GM18505 (cell line): Measurements from ENCODE around the gene MAP2K2.

Source experiments
- ATAC-seq: cut with Tn5 transposase; IDR thresholded peaks from one replicate; pipeline ENCODE4 v1.9.1; 2021; ENCODE audit not compliant: unreplicated experiment
- POLR2A ChIP-seq: IDR thresholded peaks from 4 replicates; pipeline ENCODE4 v1.6.1; 2011; ENCODE audit warnings: borderline replicate concordance; ENCODE audit not compliant: insufficient read depth, insufficient read length; ENCODE audit errors: extremely low read depth

Gene MAP2K2

DNA sequence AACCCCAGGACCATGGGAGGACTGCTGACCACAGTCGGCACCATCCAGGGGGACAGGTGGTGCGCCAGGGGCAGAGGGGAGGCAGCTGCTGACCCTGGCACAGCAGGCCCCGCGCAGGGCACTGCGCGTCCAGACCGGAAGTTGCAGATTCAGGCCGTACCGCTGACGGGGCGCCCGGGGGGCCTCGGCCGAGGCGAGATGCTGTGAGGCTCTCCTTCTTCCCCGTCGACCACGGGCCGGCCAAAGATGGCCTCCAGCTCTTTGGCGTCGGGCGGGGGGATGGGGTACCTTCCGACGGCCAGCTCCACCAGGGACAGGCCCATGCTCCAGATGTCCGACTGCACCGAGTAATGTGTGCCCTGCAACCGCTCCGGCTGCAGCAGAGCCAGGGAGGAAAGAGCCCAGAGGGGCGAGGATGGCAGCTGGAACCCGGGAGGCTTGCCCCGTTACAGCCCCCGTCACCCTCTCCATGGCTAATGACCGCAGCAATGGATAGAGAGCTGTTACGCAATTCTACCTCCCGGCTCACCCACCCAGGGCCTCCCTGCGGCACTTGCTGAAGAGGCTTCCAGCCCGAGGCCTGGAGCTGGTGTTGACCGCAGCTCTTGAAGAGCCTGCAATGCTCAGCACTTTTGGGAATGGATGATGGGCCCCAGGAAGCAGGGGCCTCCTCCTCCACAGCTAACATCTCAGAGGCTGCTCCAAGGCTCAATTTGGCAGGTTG lies 24.7 kb downstream of the MAP2K2 start:
- TF ChIP-seq POLR2A: no peak
- no peak for ATAC-seq

DNA sequence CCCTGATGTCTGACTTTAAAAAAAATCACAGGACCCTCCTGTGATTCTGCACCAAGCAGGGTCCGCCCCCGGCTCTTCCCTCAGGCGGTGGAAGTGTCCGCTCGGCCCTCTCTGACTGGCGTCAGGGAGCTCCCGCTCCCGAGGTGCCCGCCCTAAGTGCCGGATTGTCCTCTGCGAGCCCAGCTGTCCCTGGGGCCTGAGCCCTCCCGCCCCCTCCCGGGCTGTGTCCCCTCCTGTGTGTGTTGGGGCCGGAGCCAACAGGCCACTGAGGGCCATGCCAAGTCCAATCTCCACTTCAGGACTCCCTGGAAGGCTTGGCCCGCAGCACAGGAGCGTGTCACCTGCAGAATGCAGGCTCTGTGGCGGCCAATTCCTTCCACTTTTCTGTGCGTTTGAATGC lies 25.4 kb downstream of the MAP2K2 start:
- no peak for TF ChIP-seq POLR2A
- no peak for ATAC-seq

- no peak for TF ChIP-seq POLR2A
- ATAC-seq: no peak
These were observed 26.4 kb downstream of the MAP2K2 start for GRCh38 chr19:4097501-4097900.

DNA sequence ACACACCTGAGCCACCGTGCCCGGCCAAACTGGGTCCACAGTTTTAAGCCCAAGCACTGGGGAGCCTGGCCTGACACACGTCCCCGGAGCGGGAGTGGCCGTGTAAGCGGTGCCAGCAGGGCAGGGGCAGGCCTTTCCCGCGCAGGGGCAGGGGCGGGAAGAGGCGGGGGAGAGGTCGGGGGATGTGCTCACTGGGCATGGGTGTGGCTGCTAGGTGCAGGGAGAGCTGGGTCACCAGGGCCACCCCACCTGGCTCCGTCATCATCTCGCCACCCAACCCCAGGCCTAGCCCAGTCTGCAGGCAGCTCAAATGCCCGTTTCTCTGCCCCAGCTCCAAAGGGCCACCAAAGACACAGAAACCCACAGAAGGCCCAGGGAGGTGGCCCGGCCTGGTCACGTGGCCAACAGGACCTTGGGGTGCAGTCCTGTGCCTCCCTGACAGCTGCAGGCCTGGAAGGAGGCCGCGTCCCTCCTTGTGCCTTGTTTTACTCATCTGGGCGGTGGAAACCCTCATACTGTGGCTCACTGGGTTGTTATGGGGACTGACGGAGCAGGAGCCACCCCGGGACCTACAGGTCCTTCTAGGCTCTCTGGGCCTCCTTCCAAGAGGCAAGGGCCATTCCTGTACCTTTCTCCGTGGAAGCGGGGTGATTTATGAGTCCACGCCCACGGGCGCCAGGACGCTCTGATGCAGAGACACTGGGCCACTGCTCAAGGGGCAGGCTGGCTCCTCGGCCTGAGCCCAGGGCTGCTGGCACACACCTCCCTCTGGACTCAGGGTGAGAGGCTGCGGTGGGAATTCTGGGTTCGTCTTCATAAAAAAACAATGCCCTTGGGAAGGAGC lies 27.7 kb downstream of the MAP2K2 start:
- ATAC-seq: no peak
- no peak for TF ChIP-seq POLR2A

GRCh38 chr19:4095488-4095844 lies 28.5 kb downstream of the MAP2K2 start:
- TF ChIP-seq POLR2A: no peak

GRCh38 chr19:4094761-4095487 lies 29.0 kb downstream of the MAP2K2 start:
- TF ChIP-seq POLR2A: no peak
- no peak for ATAC-seq

More at GRCh38 chr19:4095488-4095844, 28.5 kb downstream of the MAP2K2 start:
- ATAC-seq: no peak

DNA sequence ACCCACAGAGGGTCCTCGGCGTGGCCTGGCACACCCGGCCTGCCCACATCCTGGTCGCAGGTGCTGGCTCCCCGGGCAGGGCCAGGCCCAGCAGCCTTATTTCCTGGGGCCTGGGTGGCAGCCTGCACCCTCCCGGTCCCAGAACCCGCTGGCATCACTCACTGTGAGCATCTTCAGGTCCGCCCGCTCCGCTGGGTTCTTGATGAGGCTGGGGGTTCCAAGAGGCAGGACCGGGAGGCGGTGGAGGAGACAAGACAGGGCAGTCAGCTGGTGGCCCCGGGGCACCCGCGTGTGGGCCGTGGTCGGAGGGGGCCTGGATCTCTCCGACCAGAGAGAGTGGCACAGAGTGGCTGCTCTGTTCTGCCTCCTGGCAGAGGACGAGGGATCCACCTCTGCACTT lies 29.6 kb downstream of the MAP2K2 start:
- no peak for ATAC-seq
- TF ChIP-seq POLR2A: no peak

GRCh38 chr19:4093643-4094175 lies 30.2 kb downstream of the MAP2K2 start:
- ATAC-seq: no peak
- TF ChIP-seq POLR2A: no peak

DNA sequence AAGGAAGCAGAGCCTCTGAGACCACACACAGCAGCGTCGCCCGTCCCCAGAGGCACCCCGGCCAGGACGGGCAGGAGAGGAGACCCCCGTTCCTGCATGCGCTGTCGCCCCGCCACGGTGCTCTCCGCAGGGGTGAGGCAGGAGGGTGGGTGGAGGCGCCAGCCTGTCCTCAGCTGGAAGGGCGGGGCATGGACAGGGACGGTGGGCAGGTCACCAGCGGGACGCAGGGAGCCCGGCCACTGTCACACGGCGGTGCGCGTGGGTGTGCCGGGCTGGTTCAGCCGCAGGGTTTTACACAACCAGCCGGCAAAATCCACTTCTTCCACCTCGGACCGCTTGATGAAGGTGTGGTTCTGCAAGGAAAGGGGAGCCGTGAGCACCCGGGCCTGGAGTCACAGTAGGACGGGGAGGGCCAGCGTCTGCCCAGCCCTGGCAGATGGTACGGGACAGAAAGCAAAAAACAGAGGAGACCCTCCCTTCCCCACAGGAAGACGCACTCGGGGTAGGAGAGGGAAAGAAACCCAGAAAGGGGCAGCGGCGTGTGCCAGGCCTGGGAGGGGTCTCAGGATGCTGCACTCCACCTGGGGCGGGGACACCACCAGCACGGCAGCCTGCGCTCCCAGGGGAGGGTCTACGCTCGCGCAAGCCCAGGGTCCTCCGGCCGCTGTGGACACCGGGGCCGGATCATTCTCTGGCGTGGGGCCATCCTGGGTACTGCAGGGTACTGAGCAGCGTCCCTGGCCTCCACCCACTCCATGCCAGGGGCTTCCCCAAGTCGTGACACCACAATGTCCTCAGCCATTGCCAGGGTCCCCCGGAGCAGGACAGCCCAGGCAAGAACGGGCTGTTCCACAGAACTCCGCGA lies 33.3 kb downstream of the MAP2K2 start:
- TF ChIP-seq POLR2A: no peak
- ATAC-seq: no peak

GRCh38 chr19:4089946-4090345 lies 34.0 kb downstream of the MAP2K2 start:
- no peak for ATAC-seq
- no peak for TF ChIP-seq POLR2A

- no peak for TF ChIP-seq POLR2A
- ATAC-seq: no peak
These were observed 34.5 kb downstream of the MAP2K2 start for GRCh38 chr19:4089400-4089908.

GRCh38 chr19:4088975-4089374 lies 34.9 kb downstream of the MAP2K2 start:
- TF ChIP-seq POLR2A: no peak
- ATAC-seq: no peak
